Measurements from ENCODE around the gene INF2.

The INF2 gene

DNA sequence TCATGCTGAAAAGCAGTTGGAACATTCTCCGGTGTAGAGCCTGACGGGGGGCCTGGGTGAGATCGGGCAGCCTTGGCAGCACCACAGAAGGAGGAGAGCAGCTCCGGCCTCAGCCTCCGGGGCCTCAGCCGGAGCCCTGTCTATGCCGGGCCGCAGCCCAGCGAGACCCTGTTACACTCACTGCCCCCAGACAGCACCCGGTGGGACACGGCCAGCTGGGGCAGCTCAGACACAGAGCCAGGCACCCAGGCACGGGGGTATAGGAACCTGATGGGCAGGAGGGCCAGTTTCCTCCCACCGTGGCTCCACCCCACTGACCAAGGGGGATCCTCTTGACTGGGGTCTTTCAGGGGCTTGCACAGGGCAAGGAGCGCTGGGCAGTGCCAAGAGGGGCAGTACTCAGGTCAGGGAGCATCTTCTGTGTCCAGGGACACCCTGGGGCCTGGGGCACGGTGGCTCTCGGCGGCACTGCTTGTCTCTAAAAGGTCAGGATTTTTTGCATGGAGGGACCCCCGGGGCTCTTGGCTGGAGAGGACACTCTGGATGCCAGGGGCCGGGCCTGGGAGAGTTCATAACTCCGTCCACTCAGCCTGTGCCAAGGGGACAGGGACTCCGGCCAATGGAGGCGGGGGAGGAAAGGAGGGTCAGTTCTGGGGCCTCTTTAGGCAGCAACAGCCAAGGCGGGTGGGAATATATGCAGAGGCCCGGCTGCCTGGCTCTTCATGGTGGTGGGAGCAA lies 9.4 kb downstream of the INF2 start:
- H3K4me3 ChIP-seq (ENCODE audit: low read depth, low read length): no peak overlapping the region
- TF ChIP-seq, protein P1, sequence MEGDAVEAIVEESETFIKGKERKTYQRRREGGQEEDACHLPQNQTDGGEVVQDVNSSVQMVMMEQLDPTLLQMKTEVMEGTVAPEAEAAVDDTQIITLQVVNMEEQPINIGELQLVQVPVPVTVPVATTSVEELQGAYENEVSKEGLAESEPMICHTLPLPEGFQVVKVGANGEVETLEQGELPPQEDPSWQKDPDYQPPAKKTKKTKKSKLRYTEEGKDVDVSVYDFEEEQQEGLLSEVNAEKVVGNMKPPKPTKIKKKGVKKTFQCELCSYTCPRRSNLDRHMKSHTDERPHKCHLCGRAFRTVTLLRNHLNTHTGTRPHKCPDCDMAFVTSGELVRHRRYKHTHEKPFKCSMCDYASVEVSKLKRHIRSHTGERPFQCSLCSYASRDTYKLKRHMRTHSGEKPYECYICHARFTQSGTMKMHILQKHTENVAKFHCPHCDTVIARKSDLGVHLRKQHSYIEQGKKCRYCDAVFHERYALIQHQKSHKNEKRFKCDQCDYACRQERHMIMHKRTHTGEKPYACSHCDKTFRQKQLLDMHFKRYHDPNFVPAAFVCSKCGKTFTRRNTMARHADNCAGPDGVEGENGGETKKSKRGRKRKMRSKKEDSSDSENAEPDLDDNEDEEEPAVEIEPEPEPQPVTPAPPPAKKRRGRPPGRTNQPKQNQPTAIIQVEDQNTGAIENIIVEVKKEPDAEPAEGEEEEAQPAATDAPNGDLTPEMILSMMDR (IDR thresholded peaks at IDR 0.05; ENCODE audit: low read depth, low read length): no peak

DNA sequence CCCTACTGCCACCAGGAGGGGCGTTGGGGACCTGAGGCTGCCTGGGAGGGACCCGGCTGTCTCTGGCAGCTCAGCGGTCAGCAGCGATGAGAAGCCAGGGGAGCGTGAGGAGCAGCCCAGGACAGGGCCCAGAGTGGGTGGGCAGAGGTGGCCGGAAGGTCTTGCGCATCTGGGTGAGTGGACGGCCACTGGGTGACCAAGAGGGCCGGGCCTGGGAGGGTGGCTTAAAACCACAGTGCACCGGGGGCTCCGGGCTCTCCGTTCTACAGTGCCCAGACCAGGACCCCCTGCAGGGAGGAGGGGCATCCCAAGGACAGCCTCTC lies 10.0 kb downstream of the INF2 start:
- TF ChIP-seq, protein P1 (IDR thresholded peaks at IDR 0.05; ENCODE audit: low read depth, low read length): no peak
- H3K4me3 ChIP-seq (ENCODE audit: low read depth, low read length): no peak overlapping the region

DNA sequence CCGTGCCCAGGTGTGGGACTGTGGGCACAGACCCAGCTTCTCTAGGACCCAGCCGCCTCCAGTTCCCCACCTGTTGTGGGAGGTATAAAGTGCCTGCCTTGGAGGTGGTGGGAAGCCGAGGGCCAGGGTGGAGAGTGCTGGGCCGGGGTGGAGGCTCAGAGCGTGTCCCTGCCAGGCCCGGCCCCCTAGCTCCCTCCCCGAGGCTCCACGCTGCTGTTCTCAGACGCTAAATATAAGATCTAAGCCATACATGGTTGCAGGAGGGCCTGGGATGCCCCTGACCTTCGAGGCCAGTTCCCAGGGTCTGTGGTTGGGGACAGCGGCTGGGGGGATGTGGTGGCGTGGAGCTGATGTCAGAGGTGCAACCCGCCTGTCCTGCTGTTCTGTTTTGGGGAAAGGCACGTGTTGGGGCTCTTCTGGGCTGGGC lies 10.8 kb downstream of the INF2 start:
- TF ChIP-seq, protein P1 (IDR thresholded peaks at IDR 0.05; ENCODE audit: low read depth, low read length): no peak
- no peak overlapping the region for H3K4me3 ChIP-seq (ENCODE audit: low read depth, low read length)

DNA sequence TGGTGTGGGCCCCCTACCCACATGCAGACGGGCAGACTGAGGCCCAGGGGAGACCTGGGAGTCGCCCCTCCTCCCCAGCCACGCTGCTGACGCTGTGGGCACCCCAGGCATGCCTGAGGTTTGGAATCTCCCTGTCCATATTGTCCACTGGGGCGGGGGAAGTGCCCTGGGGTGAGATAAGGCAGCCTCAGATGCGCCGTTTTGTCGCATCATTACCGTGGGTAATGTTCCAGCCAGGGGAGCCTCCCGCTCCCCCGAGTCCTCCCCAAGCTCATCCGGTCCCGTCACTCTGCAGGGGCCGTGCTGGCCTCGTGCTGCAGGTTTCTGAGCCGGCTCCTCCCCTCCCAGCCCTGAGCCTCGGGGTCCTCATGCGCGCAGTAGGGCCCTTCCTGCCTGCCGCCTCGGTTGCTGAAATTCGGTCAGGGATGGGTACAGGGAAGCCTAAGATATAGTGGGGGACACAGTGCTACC lies 11.4 kb downstream of the INF2 start:
- H3K4me3 ChIP-seq (ENCODE audit: low read depth, low read length): no peak overlapping the region
- TF ChIP-seq, protein P1 (IDR thresholded peaks at IDR 0.05; ENCODE audit: low read depth, low read length): no peak

DNA sequence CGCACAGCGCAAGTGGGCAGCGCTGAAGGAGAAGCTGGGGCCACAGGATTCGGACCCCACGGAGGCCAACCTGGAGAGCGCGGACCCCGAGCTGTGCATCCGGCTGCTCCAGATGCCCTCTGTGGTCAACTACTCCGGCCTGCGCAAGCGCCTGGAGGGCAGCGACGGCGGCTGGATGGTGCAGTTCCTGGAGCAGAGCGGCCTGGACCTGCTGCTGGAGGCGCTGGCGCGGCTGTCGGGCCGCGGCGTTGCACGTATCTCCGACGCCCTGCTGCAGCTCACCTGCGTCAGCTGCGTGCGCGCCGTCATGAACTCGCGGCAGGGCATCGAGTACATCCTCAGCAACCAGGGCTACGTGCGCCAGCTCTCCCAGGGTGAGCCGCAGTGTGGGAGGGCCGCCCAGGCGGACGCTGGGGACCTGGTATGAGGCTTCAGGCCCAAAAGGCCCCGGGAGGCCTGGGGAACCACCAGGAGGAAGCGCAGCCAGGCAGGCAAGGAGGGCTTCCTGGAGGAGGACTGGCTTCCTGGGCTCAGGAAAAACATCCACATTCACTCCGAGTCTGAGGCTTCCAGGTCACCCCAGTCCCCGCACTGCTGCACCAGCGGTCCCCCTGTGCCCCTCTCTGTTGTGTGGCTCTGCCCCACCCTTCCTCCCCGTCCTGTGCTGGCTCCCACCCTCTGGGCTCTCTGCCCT lies 12.1 kb downstream of the INF2 start:
- TF ChIP-seq, protein P1 (IDR thresholded peaks at IDR 0.05; ENCODE audit: low read depth, low read length): no peak
- H3K4me3 ChIP-seq (ENCODE audit: low read depth, low read length): no peak overlapping the region

DNA sequence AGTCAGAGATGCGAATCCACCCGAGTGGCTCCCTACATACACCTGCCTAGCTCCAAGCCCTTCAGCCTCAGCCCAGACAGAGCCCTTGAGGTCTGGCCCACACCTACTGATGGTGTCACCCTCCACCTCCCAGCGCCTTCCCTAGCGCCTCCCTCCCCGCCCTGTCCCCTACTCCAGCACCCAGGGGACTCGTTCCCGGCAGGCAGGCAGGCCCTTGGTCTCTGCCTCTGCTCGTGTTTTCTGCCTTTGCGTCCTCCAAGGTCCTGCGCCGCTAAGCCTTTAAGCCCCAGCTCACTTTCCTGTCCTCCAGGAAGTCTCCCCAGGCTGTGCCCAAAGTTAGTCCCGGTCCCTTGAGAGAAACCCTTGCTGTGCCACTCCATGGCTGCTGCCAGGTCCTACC lies 12.7 kb downstream of the INF2 start:
- TF ChIP-seq, protein P1 (IDR thresholded peaks at IDR 0.05; ENCODE audit: low read depth, low read length): no peak
- H3K4me3 ChIP-seq (ENCODE audit: low read depth, low read length): no peak overlapping the region

DNA sequence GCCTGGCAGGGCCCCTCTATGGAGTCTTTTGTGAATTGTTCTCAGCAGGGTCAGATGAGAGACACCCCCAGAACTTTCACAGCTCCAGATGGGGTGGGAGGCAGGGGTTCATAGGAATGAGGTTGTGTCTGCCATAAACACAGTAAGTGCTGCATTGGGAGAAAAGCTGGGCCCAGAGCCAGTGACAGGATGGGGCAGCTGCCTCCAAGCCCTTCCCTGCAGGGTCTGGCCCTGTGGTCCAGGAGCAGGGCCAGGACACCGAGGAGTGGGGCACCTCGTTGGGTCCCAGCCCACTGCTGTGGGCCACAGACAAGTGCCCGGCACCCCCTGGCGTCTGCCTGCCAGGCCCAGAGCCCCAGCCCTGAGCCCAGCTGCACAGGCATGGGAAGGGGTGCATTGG lies 13.3 kb downstream of the INF2 start:
- TF ChIP-seq, protein P1 (IDR thresholded peaks at IDR 0.05; ENCODE audit: low read depth, low read length): no peak
- H3K4me3 ChIP-seq (ENCODE audit: low read depth, low read length): no peak overlapping the region
